HepG2 (cell line): Measurements from ENCODE around the gene ASIC3. TPM values are rescaled to one million over a fixed set of nuclear protein-coding genes. Genes with fewer than 3 reads are reported as not detected.

Experiments used
- FOXO4 ChIP-seq: sonication (generic); formaldehyde crosslinking; conservative IDR thresholded peaks from 2 replicates; pipeline ENCODE4 v1.8.1; 2023; ENCODE audit warnings: missing genetic modification reagents
- FOXP1 ChIP-seq, 2 experiments: fragments of 450-650 bp in 1 of 2; IDR thresholded peaks; 2 replicates each; pipeline ENCODE4 v1.6.1; 2017 to 2018; ENCODE audit warnings: antibody characterized with exemption in 1 of 2
- HHEX ChIP-seq: IDR thresholded peaks from 2 replicates; pipeline ENCODE4 v1.6.1; 2016; ENCODE audit warnings: control low read depth
- NR3C1 ChIP-seq: sonication (generic); formaldehyde crosslinking; IDR thresholded peaks from 2 replicates; pipeline ENCODE4 v1.4.0; 2020; ENCODE audit warnings: missing genetic modification reagents
- PHF8 ChIP-seq: sonication (generic); formaldehyde crosslinking; IDR thresholded peaks from 2 replicates; pipeline ENCODE4 v1.5.0; 2020; ENCODE audit warnings: missing genetic modification reagents
- THAP9 ChIP-seq: sonication (generic); formaldehyde crosslinking; IDR thresholded peaks from 2 replicates; pipeline ENCODE4; 2020; ENCODE audit warnings: missing genetic modification reagents, mild to moderate bottlenecking, borderline replicate concordance
- TOE1 ChIP-seq: sonication (generic); formaldehyde crosslinking; IDR thresholded peaks from 2 replicates; pipeline ENCODE4 v1.4.0; 2020; ENCODE audit warnings: mild to moderate bottlenecking, missing genetic modification reagents
- YEATS2 ChIP-seq: sonication (generic); formaldehyde crosslinking; IDR thresholded peaks from 2 replicates; pipeline ENCODE4 v1.4.0; 2020; ENCODE audit warnings: missing genetic modification reagents, borderline replicate concordance
- ZNF10 ChIP-seq: sonication (generic); formaldehyde crosslinking; IDR thresholded peaks from 2 replicates; pipeline ENCODE4 v1.4.0; 2020; ENCODE audit warnings: mild to moderate bottlenecking, low read depth, missing genetic modification reagents, borderline replicate concordance
- ZNF205 ChIP-seq: IDR thresholded peaks from 2 replicates; pipeline ENCODE4 v1.6.1; 2018; ENCODE audit warnings: missing biosample characterization, missing genetic modification reagents
- ZNF552 ChIP-seq: sonication (generic); formaldehyde crosslinking; IDR thresholded peaks from 2 replicates; pipeline ENCODE4 v1.9.0; 2022; ENCODE audit warnings: missing genetic modification reagents, mild to moderate bottlenecking, borderline replicate concordance
- ZNF790 ChIP-seq: sonication (generic); formaldehyde crosslinking; IDR thresholded peaks from 2 replicates; pipeline ENCODE4 v1.8.0; 2022; ENCODE audit warnings: missing genetic modification reagents, mild to moderate bottlenecking, borderline replicate concordance
- polyA plus RNA-seq, 8 experiments: library from polyadenylated mRNA; depleted of rRNA in 3 of 8; stranded (reverse) in 7 of 8; unstranded in 1 of 8; fragments of >200 nt; fragmentation: Illumina TruSeq in 4 of 8; extraction: Trizol in 4 of 8; gene quantifications; 2 replicates each; pipeline versions ENCODE4 v1.2.1 to v1.2.3, GENCODE V29; 2011 to 2016; ENCODE audit warnings: low read depth in 4 of 8, missing spikeins in 1 of 8, mixed read lengths in 1 of 8; ENCODE audit not compliant: insufficient read depth in 1 of 8
- total RNA-seq, 5 experiments: library from RNA; depleted of rRNA; stranded (reverse); fragments of >200 nt; fragmentation: Illumina TruSeq; extraction: Trizol; gene quantifications; 2 replicates each; pipeline ENCODE4 v1.2.3, GENCODE V29; 2016; ENCODE audit warnings: low read depth in 1 of 5
- TF ChIP-seq, protein P1 (sequence below): sonication (generic); formaldehyde crosslinking; IDR thresholded peaks from 2 replicates; pipeline ENCODE4 v1.4.0; 2020; ENCODE audit warnings: mild to moderate bottlenecking, missing genetic modification reagents
- TF ChIP-seq, protein P2 (sequence below): IDR thresholded peaks from 2 replicates; pipeline ENCODE4 v1.6.1; 2016
- TF ChIP-seq, protein P3 (sequence below): sonication (generic); formaldehyde crosslinking; conservative IDR thresholded peaks from 2 replicates; pipeline ENCODE4 v1.4.0; 2020; ENCODE audit warnings: missing genetic modification reagents
- TF ChIP-seq, protein P4 (sequence below): sonication (generic); formaldehyde crosslinking; IDR thresholded peaks from 2 replicates; pipeline ENCODE4 v1.4.0; 2020; ENCODE audit warnings: low read depth, missing genetic modification reagents

Gene ASIC3
- total and polyA plus RNA-seq, 2 of the 13 experiments (the other 11 are each of a cell fraction or from before 2014, with no cell fraction given), result 0.51 TPM; not detected in 1

DNA sequence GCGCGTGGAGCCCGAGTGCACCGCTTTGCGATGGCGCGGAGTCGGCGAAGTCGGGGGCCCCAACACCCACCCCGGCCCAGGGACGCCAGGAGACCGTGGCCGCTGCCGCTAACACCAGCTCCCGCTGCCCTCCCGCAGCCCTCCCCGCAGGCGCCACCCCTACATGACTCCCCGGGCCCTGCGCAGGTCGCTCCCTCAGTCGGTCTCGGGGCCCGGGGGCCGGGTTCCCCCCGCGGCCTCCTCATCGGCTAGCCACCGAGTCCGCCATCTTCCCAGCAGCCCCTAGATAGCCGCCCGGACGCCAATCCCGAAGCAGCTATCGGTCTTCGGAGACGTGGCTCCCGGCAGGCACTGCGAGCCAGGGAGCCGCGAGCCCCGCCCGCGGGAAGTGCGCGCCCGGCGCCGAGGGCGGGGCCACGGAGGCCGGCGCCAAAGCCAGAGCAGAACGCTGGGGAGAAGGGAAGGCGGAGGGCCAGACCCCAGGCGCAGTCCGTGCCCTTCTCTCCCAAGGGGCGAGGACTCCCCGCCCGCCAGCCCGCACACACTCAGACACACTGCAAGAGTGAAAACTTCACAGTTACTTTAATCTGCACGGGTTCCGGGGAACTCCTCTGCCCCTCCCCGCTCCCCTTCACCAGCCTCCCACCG, 32.3 kb downstream of the ASIC3 start, which contains the start of gene FASTK (continued):
- TF ChIP-seq, protein P1, sequence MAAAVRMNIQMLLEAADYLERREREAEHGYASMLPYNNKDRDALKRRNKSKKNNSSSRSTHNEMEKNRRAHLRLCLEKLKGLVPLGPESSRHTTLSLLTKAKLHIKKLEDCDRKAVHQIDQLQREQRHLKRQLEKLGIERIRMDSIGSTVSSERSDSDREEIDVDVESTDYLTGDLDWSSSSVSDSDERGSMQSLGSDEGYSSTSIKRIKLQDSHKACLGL, result no peak
- TF ChIP-seq, protein P2, sequence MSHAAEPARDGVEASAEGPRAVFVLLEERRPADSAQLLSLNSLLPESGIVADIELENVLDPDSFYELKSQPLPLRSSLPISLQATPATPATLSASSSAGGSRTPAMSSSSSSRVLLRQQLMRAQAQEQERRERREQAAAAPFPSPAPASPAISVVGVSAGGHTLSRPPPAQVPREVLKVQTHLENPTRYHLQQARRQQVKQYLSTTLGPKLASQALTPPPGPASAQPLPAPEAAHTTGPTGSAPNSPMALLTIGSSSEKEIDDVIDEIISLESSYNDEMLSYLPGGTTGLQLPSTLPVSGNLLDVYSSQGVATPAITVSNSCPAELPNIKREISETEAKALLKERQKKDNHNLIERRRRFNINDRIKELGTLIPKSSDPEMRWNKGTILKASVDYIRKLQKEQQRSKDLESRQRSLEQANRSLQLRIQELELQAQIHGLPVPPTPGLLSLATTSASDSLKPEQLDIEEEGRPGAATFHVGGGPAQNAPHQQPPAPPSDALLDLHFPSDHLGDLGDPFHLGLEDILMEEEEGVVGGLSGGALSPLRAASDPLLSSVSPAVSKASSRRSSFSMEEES (CRISPR knock-in tag), result no peak
- 0 out of 2 replicates have a peak, but pooled peaks have one; percentile 34 for TF ChIP-seq TOE1 (CRISPR knock-in tag)
- TF ChIP-seq THAP9 (CRISPR knock-in tag), result no peak
- no peak for TF ChIP-seq FOXP1 (IDR thresholded peaks at IDR 0.05)
- TF ChIP-seq FOXP1 (CRISPR knock-in tag; IDR thresholded peaks at IDR 0.05), result no peak
- no peak for TF ChIP-seq ZNF10 (CRISPR knock-in tag)
- TF ChIP-seq, protein P3, sequence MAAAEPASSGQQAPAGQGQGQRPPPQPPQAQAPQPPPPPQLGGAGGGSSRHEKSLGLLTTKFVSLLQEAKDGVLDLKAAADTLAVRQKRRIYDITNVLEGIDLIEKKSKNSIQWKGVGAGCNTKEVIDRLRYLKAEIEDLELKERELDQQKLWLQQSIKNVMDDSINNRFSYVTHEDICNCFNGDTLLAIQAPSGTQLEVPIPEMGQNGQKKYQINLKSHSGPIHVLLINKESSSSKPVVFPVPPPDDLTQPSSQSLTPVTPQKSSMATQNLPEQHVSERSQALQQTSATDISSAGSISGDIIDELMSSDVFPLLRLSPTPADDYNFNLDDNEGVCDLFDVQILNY (CRISPR knock-in tag), result 0 out of 2 replicates have a peak, but pooled peaks have one; percentile 59
- TF ChIP-seq ZNF790 (CRISPR knock-in tag), result peak; percentile 95; the same call in 1 of the 2 replicates
- no peak for TF ChIP-seq ZNF205 (CRISPR knock-in tag)
- TF ChIP-seq FOXO4 (CRISPR knock-in tag), result 0 out of 2 replicates have a peak, but pooled peaks have one; percentile 77
- TF ChIP-seq, protein P4, sequence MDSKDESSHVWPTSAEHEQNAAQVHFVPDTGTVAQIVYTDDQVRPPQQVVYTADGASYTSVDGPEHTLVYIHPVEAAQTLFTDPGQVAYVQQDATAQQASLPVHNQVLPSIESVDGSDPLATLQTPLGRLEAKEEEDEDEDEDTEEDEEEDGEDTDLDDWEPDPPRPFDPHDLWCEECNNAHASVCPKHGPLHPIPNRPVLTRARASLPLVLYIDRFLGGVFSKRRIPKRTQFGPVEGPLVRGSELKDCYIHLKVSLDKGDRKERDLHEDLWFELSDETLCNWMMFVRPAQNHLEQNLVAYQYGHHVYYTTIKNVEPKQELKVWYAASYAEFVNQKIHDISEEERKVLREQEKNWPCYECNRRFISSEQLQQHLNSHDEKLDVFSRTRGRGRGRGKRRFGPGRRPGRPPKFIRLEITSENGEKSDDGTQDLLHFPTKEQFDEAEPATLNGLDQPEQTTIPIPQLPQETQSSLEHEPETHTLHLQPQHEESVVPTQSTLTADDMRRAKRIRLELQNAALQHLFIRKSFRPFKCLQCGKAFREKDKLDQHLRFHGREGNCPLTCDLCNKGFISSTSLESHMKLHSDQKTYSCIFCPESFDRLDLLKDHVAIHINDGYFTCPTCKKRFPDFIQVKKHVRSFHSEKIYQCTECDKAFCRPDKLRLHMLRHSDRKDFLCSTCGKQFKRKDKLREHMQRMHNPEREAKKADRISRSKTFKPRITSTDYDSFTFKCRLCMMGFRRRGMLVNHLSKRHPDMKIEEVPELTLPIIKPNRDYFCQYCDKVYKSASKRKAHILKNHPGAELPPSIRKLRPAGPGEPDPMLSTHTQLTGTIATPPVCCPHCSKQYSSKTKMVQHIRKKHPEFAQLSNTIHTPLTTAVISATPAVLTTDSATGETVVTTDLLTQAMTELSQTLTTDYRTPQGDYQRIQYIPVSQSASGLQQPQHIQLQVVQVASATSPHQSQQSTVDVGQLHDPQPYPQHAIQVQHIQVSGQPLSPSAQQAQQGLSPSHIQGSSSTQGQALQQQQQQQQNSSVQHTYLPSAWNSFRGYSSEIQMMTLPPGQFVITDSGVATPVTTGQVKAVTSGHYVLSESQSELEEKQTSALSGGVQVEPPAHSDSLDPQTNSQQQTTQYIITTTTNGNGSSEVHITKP (CRISPR knock-in tag), result no peak
- TF ChIP-seq HHEX (CRISPR knock-in tag), result no peak
- peak; percentile 95 for TF ChIP-seq PHF8 (CRISPR knock-in tag)
- TF ChIP-seq YEATS2 (CRISPR knock-in tag), result peak; percentile 36; the same call in 1 of the 2 replicates
- no peak; the same call in 1 of the 2 replicates for TF ChIP-seq ZNF552
- TF ChIP-seq NR3C1 (CRISPR knock-in tag), result no peak
